ENCODE data around the gene INPP5D. TPM values are rescaled to one million over a fixed set of nuclear protein-coding genes. Genes with fewer than 3 reads are reported as not detected.

Gene INPP5D
- total and polyA plus RNA-seq, 2 of the 13 experiments (the other 11 are each of a cell fraction or from before 2014, with no cell fraction given) = 16.7 to 18.0 TPM

GRCh38 chr2:233063269-233063975 lies 3.3 kb downstream of the INPP5D start (continued):
- TF ChIP-seq, protein P1, sequence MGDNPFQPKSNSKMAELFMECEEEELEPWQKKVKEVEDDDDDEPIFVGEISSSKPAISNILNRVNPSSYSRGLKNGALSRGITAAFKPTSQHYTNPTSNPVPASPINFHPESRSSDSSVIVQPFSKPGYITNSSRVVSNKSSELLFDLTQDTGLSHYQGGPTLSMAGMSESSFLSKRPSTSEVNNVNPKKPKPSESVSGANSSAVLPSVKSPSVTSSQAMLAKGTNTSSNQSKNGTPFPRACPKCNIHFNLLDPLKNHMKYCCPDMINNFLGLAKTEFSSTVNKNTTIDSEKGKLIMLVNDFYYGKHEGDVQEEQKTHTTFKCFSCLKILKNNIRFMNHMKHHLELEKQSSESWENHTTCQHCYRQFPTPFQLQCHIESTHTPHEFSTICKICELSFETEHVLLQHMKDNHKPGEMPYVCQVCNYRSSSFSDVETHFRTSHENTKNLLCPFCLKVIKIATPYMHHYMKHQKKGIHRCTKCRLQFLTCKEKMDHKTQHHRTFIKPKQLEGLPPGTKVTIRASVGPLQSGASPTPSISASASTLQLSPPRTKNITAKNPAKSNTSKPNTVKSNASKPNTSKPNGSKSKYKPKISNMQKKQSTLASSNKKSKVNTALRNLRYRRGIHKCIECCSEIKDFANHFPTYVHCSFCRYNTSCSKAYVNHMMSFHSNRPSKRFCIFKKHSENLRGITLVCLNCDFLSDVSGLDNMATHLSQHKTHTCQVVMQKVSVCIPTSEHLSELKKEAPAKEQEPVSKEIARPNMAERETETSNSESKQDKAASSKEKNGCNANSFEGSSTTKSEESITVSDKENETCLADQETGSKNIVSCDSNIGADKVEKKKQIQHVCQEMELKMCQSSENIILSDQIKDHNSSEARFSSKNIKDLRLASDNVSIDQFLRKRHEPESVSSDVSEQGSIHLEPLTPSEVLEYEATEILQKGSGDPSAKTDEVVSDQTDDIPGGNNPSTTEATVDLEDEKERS (CRISPR knock-in tag; IDR thresholded peaks at IDR 0.05) = peak; percentile 85
- TF ChIP-seq MXI1 (IDR thresholded peaks at IDR 0.05; ENCODE audit: borderline replicate concordance, low read depth, low read length) = peak; percentile 77; the same call in 1 of the 3 replicates
- peak; percentile 78 for TF ChIP-seq ZNF556 (CRISPR knock-in tag; IDR thresholded peaks at IDR 0.05; ENCODE audit: borderline replicate concordance)
- no peak for TF ChIP-seq HES4 (CRISPR knock-in tag; IDR thresholded peaks at IDR 0.05; ENCODE audit: borderline replicate concordance)
- TF ChIP-seq ZNF33B (CRISPR knock-in tag; IDR thresholded peaks at IDR 0.05) = 0 out of 2 replicates have a peak, but pooled peaks have one; percentile 51
- TF ChIP-seq, protein P2, sequence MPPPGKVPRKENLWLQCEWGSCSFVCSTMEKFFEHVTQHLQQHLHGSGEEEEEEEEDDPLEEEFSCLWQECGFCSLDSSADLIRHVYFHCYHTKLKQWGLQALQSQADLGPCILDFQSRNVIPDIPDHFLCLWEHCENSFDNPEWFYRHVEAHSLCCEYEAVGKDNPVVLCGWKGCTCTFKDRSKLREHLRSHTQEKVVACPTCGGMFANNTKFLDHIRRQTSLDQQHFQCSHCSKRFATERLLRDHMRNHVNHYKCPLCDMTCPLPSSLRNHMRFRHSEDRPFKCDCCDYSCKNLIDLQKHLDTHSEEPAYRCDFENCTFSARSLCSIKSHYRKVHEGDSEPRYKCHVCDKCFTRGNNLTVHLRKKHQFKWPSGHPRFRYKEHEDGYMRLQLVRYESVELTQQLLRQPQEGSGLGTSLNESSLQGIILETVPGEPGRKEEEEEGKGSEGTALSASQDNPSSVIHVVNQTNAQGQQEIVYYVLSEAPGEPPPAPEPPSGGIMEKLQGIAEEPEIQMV (CRISPR knock-in tag; IDR thresholded peaks at IDR 0.05; ENCODE audit: low read depth) = peak; percentile 35
- peak; percentile 94 for TF ChIP-seq SOX5 (CRISPR knock-in tag; IDR thresholded peaks at IDR 0.05; ENCODE audit: borderline replicate concordance)
- TF ChIP-seq FOXA3 (CRISPR knock-in tag; IDR thresholded peaks at IDR 0.05) = peak; percentile 91
- no peak; the same call in 1 of the 2 replicates for TF ChIP-seq TERF1 (CRISPR knock-in tag; IDR thresholded peaks at IDR 0.05)
- no peak for TF ChIP-seq ZFAT (CRISPR knock-in tag; conservative IDR thresholded peaks at IDR 0.05)
- TF ChIP-seq, protein P3, sequence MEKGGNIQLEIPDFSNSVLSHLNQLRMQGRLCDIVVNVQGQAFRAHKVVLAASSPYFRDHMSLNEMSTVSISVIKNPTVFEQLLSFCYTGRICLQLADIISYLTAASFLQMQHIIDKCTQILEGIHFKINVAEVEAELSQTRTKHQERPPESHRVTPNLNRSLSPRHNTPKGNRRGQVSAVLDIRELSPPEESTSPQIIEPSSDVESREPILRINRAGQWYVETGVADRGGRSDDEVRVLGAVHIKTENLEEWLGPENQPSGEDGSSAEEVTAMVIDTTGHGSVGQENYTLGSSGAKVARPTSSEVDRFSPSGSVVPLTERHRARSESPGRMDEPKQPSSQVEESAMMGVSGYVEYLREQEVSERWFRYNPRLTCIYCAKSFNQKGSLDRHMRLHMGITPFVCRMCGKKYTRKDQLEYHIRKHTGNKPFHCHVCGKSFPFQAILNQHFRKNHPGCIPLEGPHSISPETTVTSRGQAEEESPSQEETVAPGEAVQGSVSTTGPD (CRISPR knock-in tag; IDR thresholded peaks at IDR 0.05) = no peak
- no peak for TF ChIP-seq ZNF841 (CRISPR knock-in tag; IDR thresholded peaks at IDR 0.05; ENCODE audit: borderline replicate concordance)
- TF ChIP-seq TOE1 (CRISPR knock-in tag; IDR thresholded peaks at IDR 0.05) = no peak
- TF ChIP-seq ZNF292 (CRISPR knock-in tag; IDR thresholded peaks at IDR 0.05; ENCODE audit: borderline replicate concordance, low read depth) = peak; percentile 96; the same call in 1 of the 2 replicates
- TF ChIP-seq JDP2 (CRISPR knock-in tag; IDR thresholded peaks at IDR 0.05; ENCODE audit: borderline replicate concordance) = no peak
- no peak; the same call in 1 of the 2 replicates for TF ChIP-seq ZNF567 (CRISPR knock-in tag; IDR thresholded peaks at IDR 0.05; ENCODE audit: borderline replicate concordance)
- TF ChIP-seq, protein P4, sequence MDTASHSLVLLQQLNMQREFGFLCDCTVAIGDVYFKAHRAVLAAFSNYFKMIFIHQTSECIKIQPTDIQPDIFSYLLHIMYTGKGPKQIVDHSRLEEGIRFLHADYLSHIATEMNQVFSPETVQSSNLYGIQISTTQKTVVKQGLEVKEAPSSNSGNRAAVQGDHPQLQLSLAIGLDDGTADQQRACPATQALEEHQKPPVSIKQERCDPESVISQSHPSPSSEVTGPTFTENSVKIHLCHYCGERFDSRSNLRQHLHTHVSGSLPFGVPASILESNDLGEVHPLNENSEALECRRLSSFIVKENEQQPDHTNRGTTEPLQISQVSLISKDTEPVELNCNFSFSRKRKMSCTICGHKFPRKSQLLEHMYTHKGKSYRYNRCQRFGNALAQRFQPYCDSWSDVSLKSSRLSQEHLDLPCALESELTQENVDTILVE (CRISPR knock-in tag; IDR thresholded peaks at IDR 0.05) = 0 out of 2 replicates have a peak, but pooled peaks have one; percentile 31
- TF ChIP-seq ZNF749 (CRISPR knock-in tag; IDR thresholded peaks at IDR 0.05; ENCODE audit: borderline replicate concordance) = peak; percentile 76
- TF ChIP-seq ZMYM2 (CRISPR knock-in tag; IDR thresholded peaks at IDR 0.05) = peak; percentile 30; the same call in 1 of the 2 replicates
- TF ChIP-seq ARID2 (CRISPR knock-in tag; IDR thresholded peaks at IDR 0.05; ENCODE audit: borderline replicate concordance) = no peak
- TF ChIP-seq SMAD9 (CRISPR knock-in tag; IDR thresholded peaks at IDR 0.05) = no peak; the same call in 1 of the 2 replicates
